ENCODE data around the gene RNF224.
A peak's percentile ranks its signal among the peaks of the same experiment; 100 is the strongest.

The RNF224 gene

GRCh38 chr9:137182836-137183235, 44.5 kb upstream of the RNF224 start:
- DNase-seq (ENCODE audit: low read depth) = no peak
- TF ChIP-seq CTCF (conservative IDR thresholded peaks at IDR 0.05; ENCODE audit: low read depth, low read length) = no peak
- no peak overlapping the region for H3K4me3 ChIP-seq (ENCODE audit: low read depth, low read length)

GRCh38 chr9:137183980-137184595, 43.2 kb upstream of the RNF224 start:
- no peak overlapping the region for H3K4me3 ChIP-seq (ENCODE audit: low read depth, low read length)
- TF ChIP-seq CTCF (conservative IDR thresholded peaks at IDR 0.05; ENCODE audit: low read depth, low read length) = no peak
- DNase-seq (ENCODE audit: low read depth) = no peak

- no peak overlapping the region for H3K4me3 ChIP-seq (ENCODE audit: low read depth, low read length)
- DNase-seq (ENCODE audit: low read depth) = no peak
- TF ChIP-seq CTCF (conservative IDR thresholded peaks at IDR 0.05; ENCODE audit: low read depth, low read length) = no peak
Measured at GRCh38 chr9:137184881-137185660, 42.2 kb upstream of the RNF224 start.

GRCh38 chr9:137185921-137186320, 41.4 kb upstream of the RNF224 start:
- TF ChIP-seq CTCF (conservative IDR thresholded peaks at IDR 0.05; ENCODE audit: low read depth, low read length) = no peak
- no peak for DNase-seq (ENCODE audit: low read depth)
- no peak overlapping the region for H3K4me3 ChIP-seq (ENCODE audit: low read depth, low read length)

- H3K4me3 ChIP-seq (ENCODE audit: low read depth, low read length) = no peak overlapping the region
- DNase-seq (ENCODE audit: low read depth) = no peak
- no peak for TF ChIP-seq CTCF (conservative IDR thresholded peaks at IDR 0.05; ENCODE audit: low read depth, low read length)
Measured at GRCh38 chr9:137186385-137186784, 40.9 kb upstream of the RNF224 start.

- no peak for DNase-seq (ENCODE audit: low read depth)
- TF ChIP-seq CTCF (conservative IDR thresholded peaks at IDR 0.05; ENCODE audit: low read depth, low read length) = no peak
- H3K4me3 ChIP-seq (ENCODE audit: low read depth, low read length) = peak overlapping the region; percentile 67
Measured at GRCh38 chr9:137187386-137187785, 39.9 kb upstream of the RNF224 start.

- no peak for TF ChIP-seq CTCF (conservative IDR thresholded peaks at IDR 0.05; ENCODE audit: low read depth, low read length)
- H3K4me3 ChIP-seq (ENCODE audit: low read depth, low read length) = peak overlapping the region; percentile 67
- no peak for DNase-seq (ENCODE audit: low read depth)
Measured at GRCh38 chr9:137188086-137188489, 39.2 kb upstream of the RNF224 start.
